ENCODE data around the gene LSM14A.

Gene LSM14A

DNA sequence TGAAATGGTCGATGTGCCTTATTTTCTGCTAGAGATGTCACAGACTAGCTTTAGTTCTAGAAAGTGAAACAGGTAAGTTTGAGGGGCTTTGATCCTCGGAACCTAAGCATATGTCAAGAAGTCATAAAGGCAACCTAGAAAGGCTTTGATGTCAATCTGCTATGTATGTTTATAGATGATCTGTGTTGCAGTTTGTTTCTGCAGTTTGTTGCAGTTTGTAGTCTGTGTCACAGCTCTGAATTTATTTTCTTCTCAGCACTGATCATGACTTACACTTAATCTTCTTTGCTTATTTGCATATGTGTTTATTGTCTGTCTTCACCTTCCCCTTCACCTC, 5.9 kb downstream of the LSM14A start:
- TF ChIP-seq CTCF (IDR thresholded peaks at IDR 0.05; ENCODE audit: low read depth, low read length): no peak
- DNase-seq (ENCODE audit: low read depth in 2 of 2): no peak
- H3K4me3 ChIP-seq (replicated peaks in 1 of 2; ENCODE audit: low read depth in 2 of 2, low read length in 2 of 2): no peak overlapping the region

DNA sequence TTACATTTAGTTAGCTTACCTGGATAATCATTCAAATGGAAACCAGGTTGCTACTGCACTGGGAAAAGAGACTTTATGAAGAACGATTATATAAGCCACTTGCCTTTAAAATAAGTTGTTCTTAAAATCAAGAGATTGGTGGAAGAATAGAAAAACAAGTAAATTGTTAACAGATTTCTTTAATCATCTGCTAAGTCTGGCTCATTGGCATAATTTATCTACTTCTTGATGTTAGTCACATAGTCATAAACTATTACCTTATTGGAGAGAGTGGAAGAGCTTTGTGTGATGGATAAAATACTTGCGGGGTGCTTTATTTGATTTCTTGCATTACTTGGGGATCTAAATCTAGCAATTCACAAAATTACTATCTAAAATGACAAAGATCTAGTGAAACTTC, 6.8 kb downstream of the LSM14A start:
- DNase-seq (ENCODE audit: low read depth in 2 of 2): no peak
- H3K4me3 ChIP-seq (replicated peaks in 1 of 2; ENCODE audit: low read depth in 2 of 2, low read length in 2 of 2): no peak overlapping the region
- TF ChIP-seq CTCF (IDR thresholded peaks at IDR 0.05; ENCODE audit: low read depth, low read length): no peak

GRCh38 chr19:34180273-34180672, 8.0 kb downstream of the LSM14A start:
- no peak for TF ChIP-seq CTCF (IDR thresholded peaks at IDR 0.05; ENCODE audit: low read depth, low read length)
- no peak overlapping the region for H3K4me3 ChIP-seq (replicated peaks in 1 of 2; ENCODE audit: low read depth in 2 of 2, low read length in 2 of 2)
- DNase-seq (ENCODE audit: low read depth in 2 of 2): no peak

- TF ChIP-seq CTCF (IDR thresholded peaks at IDR 0.05; ENCODE audit: low read depth, low read length): no peak
- DNase-seq (ENCODE audit: low read depth in 2 of 2): no peak
- H3K4me3 ChIP-seq (replicated peaks in 1 of 2; ENCODE audit: low read depth in 2 of 2, low read length in 2 of 2): no peak overlapping the region
Observed at GRCh38 chr19:34180709-34181108, 8.4 kb downstream of the LSM14A start.

GRCh38 chr19:34181111-34181864, 9.0 kb downstream of the LSM14A start:
- H3K4me3 ChIP-seq (replicated peaks in 1 of 2; ENCODE audit: low read depth in 2 of 2, low read length in 2 of 2): no peak overlapping the region
- no peak for TF ChIP-seq CTCF (IDR thresholded peaks at IDR 0.05; ENCODE audit: low read depth, low read length)
- no peak for DNase-seq (ENCODE audit: low read depth in 2 of 2)

DNA sequence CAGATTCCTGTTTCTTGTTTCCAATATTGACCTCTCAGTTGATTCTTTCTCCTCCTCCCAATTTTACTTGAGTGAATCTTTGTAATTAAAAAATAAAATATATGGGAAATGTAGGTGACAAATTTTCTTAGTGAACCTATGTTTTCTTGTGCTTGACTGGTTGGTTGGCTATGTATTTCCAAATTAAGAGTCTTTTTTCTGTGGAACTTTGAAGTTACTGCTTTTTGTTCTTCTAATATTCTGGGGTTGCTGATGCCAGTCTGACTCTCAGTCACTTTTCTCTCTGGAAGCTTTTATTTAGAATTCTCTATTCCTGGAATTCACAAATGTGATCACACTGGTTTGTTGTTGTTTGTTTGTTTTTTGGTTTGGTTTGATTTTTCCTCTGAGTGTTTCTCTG, 9.8 kb downstream of the LSM14A start:
- no peak overlapping the region for H3K4me3 ChIP-seq (replicated peaks in 1 of 2; ENCODE audit: low read depth in 2 of 2, low read length in 2 of 2)
- no peak for DNase-seq (ENCODE audit: low read depth in 2 of 2)
- TF ChIP-seq CTCF (IDR thresholded peaks at IDR 0.05; ENCODE audit: low read depth, low read length): no peak
